Vagina (tissue), 2 donors: ENCODE results near the gene FBXO44. TPM values are rescaled to one million over a fixed set of nuclear protein-coding genes. Genes with fewer than 3 reads are reported as not detected.

Source experiments
- DNase-seq, 2 donors: peaks; one replicate each; pipeline ENCODE4 v3.0.0-alpha.2; 2017; ENCODE audit errors: extremely low spot score in 2 of 2
- H3K27ac ChIP-seq: fragments of 200-600 bp; sonication (generic); one replicate; pipeline ENCODE4 v1.5.1; 2019
- H3K27me3 ChIP-seq: fragments of 200-600 bp; sonication (generic); one replicate; pipeline ENCODE4 v1.5.1; 2019
- H3K36me3 ChIP-seq, 2 donors: fragments of 200-600 bp; sonication (generic); one replicate each; pipeline ENCODE4 v1.5.1; 2017 to 2019
- H3K4me1 ChIP-seq: fragments of 200-600 bp; sonication (generic); one replicate; pipeline ENCODE4 v1.5.1; 2019
- H3K4me3 ChIP-seq, 2 donors: fragments of 200-600 bp; sonication (generic); 1 replicate in 1 of 2; 2 replicates in 1 of 2; pipeline ENCODE4 v1.5.1; 2016 to 2019
- H3K9me3 ChIP-seq: fragments of 200-600 bp; sonication (generic); one replicate; pipeline ENCODE4 v1.5.1; 2019
- CTCF ChIP-seq, 3 experiments: fragments of 450-650 bp in 2 of 3; fragments of 200-600 bp in 1 of 3; sonication (generic) in 1 of 3; IDR thresholded peaks; one replicate each; pipeline ENCODE4 v1.5.1; 2017 to 2019; ENCODE audit warnings: antibody characterized with exemption in 3 of 3, mild to moderate bottlenecking in 2 of 3, moderate library complexity in 2 of 3
- POLR2A ChIP-seq, 2 donors: fragments of 450-650 bp; IDR thresholded peaks; one replicate each; pipeline ENCODE4 v1.6.1; 2017; ENCODE audit warnings: antibody characterized with exemption in 2 of 2, mild to moderate bottlenecking in 2 of 2, moderate library complexity in 2 of 2
- POLR2AphosphoS5 ChIP-seq, 2 donors: sonication (generic); formaldehyde crosslinking; IDR thresholded peaks; one replicate each; pipeline ENCODE4 v1.9.0; 2017; ENCODE audit warnings: antibody characterized with exemption in 2 of 2, mild to moderate bottlenecking in 2 of 2, low read depth in 1 of 2; ENCODE audit not compliant: insufficient read depth in 1 of 2
- intact Hi-C: fragments of 100-400 bp; cut with DNase I; formaldehyde crosslinking; loops from one replicate; pipeline ENCODE4 v1.15.1; 2023
- total RNA-seq: library from RNA; depleted of rRNA; stranded (reverse); fragments of >200 nt; gene quantifications from one replicate; pipeline ENCODE4 v1.2.3, GENCODE V29; 2016

Gene FBXO44
- total RNA-seq, 1 donor from 2014 or later = 38.3 TPM

GRCh38 chr1:11708554-11709350 is 54.1 kb downstream of the FBXO44 start:
- TF ChIP-seq CTCF (IDR thresholded peaks at IDR 0.05) = no peak
- no peak for TF ChIP-seq POLR2A (IDR thresholded peaks at IDR 0.05)
- no peak for TF ChIP-seq POLR2AphosphoS5 (IDR thresholded peaks at IDR 0.05; ENCODE audit: insufficient read depth in 1 of 2, low read depth in 1 of 2)
- Histone ChIP-seq H3K4me1 (no peaks in the 10 kb centered on the region), H3K27me3 (no peaks in the 10 kb centered on the region), H3K36me3 (no peaks in the 10 kb centered on the region), H3K4me3 (no peak overlapping the region), H3K9me3 (no peaks in the 10 kb centered on the region), H3K27ac (no peak overlapping the region)
- no peak for DNase-seq
- intact Hi-C loops = no loop called here

- H3K4me3 ChIP-seq = no peak overlapping the region
- intact Hi-C loops = no loop called here
- H3K27ac ChIP-seq = no peak overlapping the region
- H3K36me3 ChIP-seq = no peaks in the 10 kb centered on the region
- no peaks in the 10 kb centered on the region for H3K4me1 ChIP-seq
- DNase-seq = no peak
- no peaks in the 10 kb centered on the region for H3K27me3 ChIP-seq
- H3K9me3 ChIP-seq = no peaks in the 10 kb centered on the region
- TF ChIP-seq POLR2A (IDR thresholded peaks at IDR 0.05) (no peak), POLR2AphosphoS5 (IDR thresholded peaks at IDR 0.05; ENCODE audit: insufficient read depth in 1 of 2, low read depth in 1 of 2) (no peak), CTCF (IDR thresholded peaks at IDR 0.05) (no peak)
Observed at GRCh38 chr1:11711490-11711889, 56.8 kb downstream of the FBXO44 start.

- H3K4me1 ChIP-seq = no peaks in the 10 kb centered on the region
- intact Hi-C loops = no loop called here
- TF ChIP-seq CTCF (IDR thresholded peaks at IDR 0.05) = no peak
- TF ChIP-seq POLR2A (IDR thresholded peaks at IDR 0.05) = no peak
- TF ChIP-seq POLR2AphosphoS5 (IDR thresholded peaks at IDR 0.05; ENCODE audit: insufficient read depth in 1 of 2, low read depth in 1 of 2) = no peak
- no peaks in the 10 kb centered on the region for H3K36me3 ChIP-seq
- H3K27me3 ChIP-seq = no peaks in the 10 kb centered on the region
- H3K4me3 ChIP-seq = no peak overlapping the region
- H3K9me3 ChIP-seq = no peaks in the 10 kb centered on the region
- H3K27ac ChIP-seq = no peak overlapping the region
- DNase-seq = no peak
Observed at GRCh38 chr1:11712285-11712684, 57.6 kb downstream of the FBXO44 start.

Other genes starting within 250 kb of the FBXO44 start
- not detected for gene DISP3, start 175.7 kb upstream of the FBXO44 start, total RNA-seq
- gene FBXO2, start 448 bp upstream of the FBXO44 start, total RNA-seq = 27.3 TPM
- gene FBXO6, start 9.3 kb downstream of the FBXO44 start, total RNA-seq = 13.5 TPM
- 30.0 TPM for gene MAD2L2, start 26.3 kb downstream of the FBXO44 start, total RNA-seq
- not detected for gene DRAXIN, start 36.8 kb downstream of the FBXO44 start, total RNA-seq
- 49.4 TPM for gene AGTRAP, start 81.3 kb downstream of the FBXO44 start, total RNA-seq
- not detected for gene C1orf167, start 107.3 kb downstream of the FBXO44 start, total RNA-seq
- gene MTHFR, start 151.1 kb downstream of the FBXO44 start, total RNA-seq = 47.9 TPM
- 19.2 TPM for gene CLCN6, start 151.3 kb downstream of the FBXO44 start, total RNA-seq
- not detected for gene NPPA, start 192.9 kb downstream of the FBXO44 start, total RNA-seq
- gene NPPB, start 204.1 kb downstream of the FBXO44 start, total RNA-seq = not detected